ENCODE measurements around the gene LHFPL4. TPM values are rescaled to one million over a fixed set of nuclear protein-coding genes. Genes with fewer than 3 reads are reported as not detected.
"Not testable (repeated sequence)": the region's sequence is repeated elsewhere in the genome, so short reads cannot be mapped to it uniquely, and the experiment has no call there.

The LHFPL4 gene
- not detected for total RNA-seq

DNA sequence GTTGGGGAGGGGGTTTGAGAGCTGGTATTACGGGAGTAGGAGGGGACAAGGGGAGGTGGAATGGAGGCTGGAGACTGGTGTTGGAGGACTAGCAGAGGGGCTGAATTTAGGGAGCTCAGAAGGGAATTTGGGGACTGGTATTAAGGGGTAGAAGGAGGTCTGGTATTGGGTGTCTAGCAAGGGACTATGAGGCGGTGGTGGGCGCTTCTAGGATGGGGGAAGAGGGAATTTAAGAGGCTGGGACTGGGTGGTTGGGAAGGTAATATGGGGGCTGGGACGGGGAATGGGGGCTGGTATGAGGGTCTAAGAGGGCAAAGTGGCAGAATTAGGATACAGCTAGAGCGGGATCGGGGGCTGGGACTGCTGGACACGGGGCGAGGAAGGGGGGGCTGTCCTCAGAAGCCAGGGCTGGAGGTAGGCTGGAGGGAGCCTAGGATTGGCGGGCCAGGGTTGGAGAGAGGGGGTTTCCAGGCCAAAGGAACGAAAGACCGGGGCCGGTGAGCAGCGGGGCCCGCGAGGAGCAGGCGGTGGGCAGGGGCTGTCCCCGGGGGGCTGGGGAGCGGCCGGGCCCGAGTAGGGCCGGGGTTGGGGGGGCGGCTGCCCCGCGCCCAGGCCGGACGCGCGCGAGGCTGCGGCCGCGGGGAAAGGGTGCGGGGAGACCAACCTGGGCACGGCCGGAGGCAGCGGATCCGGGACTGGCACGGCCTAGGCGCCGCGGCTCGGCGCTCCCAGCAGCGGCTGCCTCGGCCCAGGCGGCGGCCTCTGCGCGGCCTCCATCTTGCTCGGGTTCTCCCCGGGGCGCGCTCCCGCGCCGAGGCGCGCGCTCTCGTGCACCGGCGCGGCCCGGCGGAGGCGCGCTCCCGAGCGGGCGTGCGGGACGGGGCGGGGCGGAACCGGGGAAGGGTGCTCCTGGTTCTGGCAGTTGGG, at the start of gene LHFPL4:
LHFPL4 (minus strand) TSS at position 802 of the 927 bp plus-strand sequence. CDS start 1,143 bp downstream, outside the sequence.
- H3K9me3 Mint-ChIP-seq: no peaks in the 10 kb centered on the region
- no peak within 1 kb of the TSS for H3K4me3 Mint-ChIP-seq
- H3K27ac Mint-ChIP-seq: no peak within 1 kb of the TSS
- DNase-seq (ENCODE audit: low spot score) (no peak), ATAC-seq (no peak)
- H3K36me3 Mint-ChIP-seq: peaks cover 6% of the 10 kb centered on the region
- peaks cover 0 to 7% of the 10 kb centered on the region in 2 donors for H3K4me1 Mint-ChIP-seq (ENCODE audit: low read depth in 2 of 2)
- H3K27me3 Mint-ChIP-seq: peaks cover 46 to 66% of the 10 kb centered on the region in 2 donors

- Mint-ChIP-seq H3K36me3 (no peaks in the 10 kb centered on the region), H3K9me3 (peaks cover 3% of the 10 kb centered on the region), H3K27ac (no peak overlapping the region), H3K27me3 (peaks cover 24% of the 10 kb centered on the region in 2 donors), H3K4me1 (ENCODE audit: low read depth in 2 of 2) (peaks cover 0 to 3% of the 10 kb centered on the region in 2 donors), H3K4me3 (no peak overlapping the region)
- no peak for ATAC-seq
- no peak for DNase-seq (ENCODE audit: low spot score)
These were observed 49.0 kb upstream of the LHFPL4 start for GRCh38 chr3:9602620-9603019.

GRCh38 chr3:9601006-9601581, 47.5 kb upstream of the LHFPL4 start:
- peaks cover 20 to 21% of the 10 kb centered on the region in 2 donors for H3K27me3 Mint-ChIP-seq
- ATAC-seq; H3K27ac Mint-ChIP-seq; H3K9me3 Mint-ChIP-seq; DNase-seq (ENCODE audit: low spot score); H3K4me1 Mint-ChIP-seq (ENCODE audit: low read depth in 2 of 2); H3K36me3 Mint-ChIP-seq; H3K4me3 Mint-ChIP-seq: not testable (repeated sequence)

- Mint-ChIP-seq H3K27ac (no peak overlapping the region), H3K36me3 (no peaks in the 10 kb centered on the region), H3K4me3 (no peak overlapping the region), H3K9me3 (no peaks in the 10 kb centered on the region), H3K4me1 (ENCODE audit: low read depth in 2 of 2) (peaks cover 0 to 3% of the 10 kb centered on the region in 2 donors), H3K27me3 (peaks cover 17 to 21% of the 10 kb centered on the region in 2 donors)
- no peak for DNase-seq (ENCODE audit: low spot score)
- ATAC-seq: no peak
These were observed 47.0 kb upstream of the LHFPL4 start for GRCh38 chr3:9600597-9600996.

GRCh38 chr3:9598783-9599387, 45.3 kb upstream of the LHFPL4 start:
- H3K27me3 Mint-ChIP-seq: peaks cover 16 to 26% of the 10 kb centered on the region in 2 donors
- DNase-seq (ENCODE audit: low spot score) (no peak), ATAC-seq (no peak)
- H3K9me3 Mint-ChIP-seq: no peaks in the 10 kb centered on the region
- H3K4me1 Mint-ChIP-seq (ENCODE audit: low read depth in 2 of 2): peaks cover 0 to 3% of the 10 kb centered on the region in 2 donors
- no peak overlapping the region for H3K27ac Mint-ChIP-seq
- H3K36me3 Mint-ChIP-seq: no peaks in the 10 kb centered on the region
- no peak overlapping the region for H3K4me3 Mint-ChIP-seq

DNA sequence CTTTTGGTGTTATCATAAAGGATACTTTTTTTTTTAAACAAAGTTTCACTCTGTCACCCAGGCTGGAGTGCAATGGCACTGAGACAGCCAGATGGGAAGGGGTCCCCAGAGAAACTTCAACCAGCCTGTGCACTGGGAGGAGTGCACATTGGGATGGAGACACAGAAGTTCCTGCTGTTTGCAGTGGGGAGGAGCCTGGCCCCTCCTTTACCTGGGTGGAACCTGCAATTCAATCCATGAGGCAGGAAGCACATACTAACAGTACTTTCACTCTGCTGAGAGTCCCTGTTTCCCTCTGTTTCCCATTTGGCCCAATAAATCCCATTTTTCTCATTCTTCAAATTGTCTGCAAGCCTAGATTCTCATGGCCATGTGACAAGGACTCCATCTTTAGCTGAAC, 42.3 kb upstream of the LHFPL4 start:
- Mint-ChIP-seq H3K27me3 (peaks cover 11 to 22% of the 10 kb centered on the region in 2 donors), H3K36me3 (no peaks in the 10 kb centered on the region), H3K4me1 (ENCODE audit: low read depth in 2 of 2) (peaks cover 0 to 3% of the 10 kb centered on the region in 2 donors), H3K9me3 (no peaks in the 10 kb centered on the region), H3K4me3 (no peak overlapping the region), H3K27ac (no peak overlapping the region)
- DNase-seq (ENCODE audit: low spot score) (no peak), ATAC-seq (no peak)

DNA sequence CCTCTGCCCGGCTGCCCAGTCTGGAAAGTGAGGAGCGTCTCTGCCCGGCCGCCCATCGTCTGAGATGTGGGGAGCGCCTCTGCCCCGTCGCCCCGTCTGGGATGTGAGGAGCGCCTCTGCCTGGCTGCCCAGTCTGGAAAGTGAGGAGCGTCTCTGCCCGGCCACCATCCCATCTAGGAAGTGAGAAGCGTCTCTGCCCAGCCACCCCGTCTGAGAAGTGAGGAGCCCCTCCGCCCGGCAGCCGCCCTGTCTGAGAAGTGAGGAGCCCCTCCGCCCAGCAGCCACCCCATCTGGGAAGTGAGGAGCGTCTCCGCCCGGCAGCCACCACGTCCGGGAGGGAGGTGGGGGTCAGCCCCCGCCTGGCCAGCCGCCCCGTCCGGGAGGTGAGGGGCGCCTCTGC, 38.2 kb upstream of the LHFPL4 start:
- H3K36me3 Mint-ChIP-seq; H3K27ac Mint-ChIP-seq; DNase-seq (ENCODE audit: low spot score); H3K4me1 Mint-ChIP-seq (ENCODE audit: low read depth in 2 of 2); H3K9me3 Mint-ChIP-seq; ATAC-seq; H3K4me3 Mint-ChIP-seq: not testable (repeated sequence)
- peaks cover 0 to 13% of the 10 kb centered on the region in 2 donors for H3K27me3 Mint-ChIP-seq

- H3K27me3 Mint-ChIP-seq: peaks cover 0 to 8% of the 10 kb centered on the region in 2 donors
- no peaks in the 10 kb centered on the region for H3K9me3 Mint-ChIP-seq
- no peaks in the 10 kb centered on the region for H3K36me3 Mint-ChIP-seq
- no peak overlapping the region for H3K27ac Mint-ChIP-seq
- DNase-seq (ENCODE audit: low spot score) (no peak), ATAC-seq (no peak)
- H3K4me1 Mint-ChIP-seq (ENCODE audit: low read depth in 2 of 2): no peaks in the 10 kb centered on the region
- no peak overlapping the region for H3K4me3 Mint-ChIP-seq
These were observed 36.7 kb upstream of the LHFPL4 start for GRCh38 chr3:9590282-9590791.

- H3K27ac Mint-ChIP-seq: no peak overlapping the region
- H3K27me3 Mint-ChIP-seq: no peaks in the 10 kb centered on the region
- ATAC-seq: no peak
- no peaks in the 10 kb centered on the region for H3K4me1 Mint-ChIP-seq (ENCODE audit: low read depth in 2 of 2)
- no peak overlapping the region for H3K4me3 Mint-ChIP-seq
- no peaks in the 10 kb centered on the region for H3K9me3 Mint-ChIP-seq
- H3K36me3 Mint-ChIP-seq: no peaks in the 10 kb centered on the region
- no peak for DNase-seq (ENCODE audit: low spot score)
These were observed 30.2 kb upstream of the LHFPL4 start for GRCh38 chr3:9583792-9584191.

DNA sequence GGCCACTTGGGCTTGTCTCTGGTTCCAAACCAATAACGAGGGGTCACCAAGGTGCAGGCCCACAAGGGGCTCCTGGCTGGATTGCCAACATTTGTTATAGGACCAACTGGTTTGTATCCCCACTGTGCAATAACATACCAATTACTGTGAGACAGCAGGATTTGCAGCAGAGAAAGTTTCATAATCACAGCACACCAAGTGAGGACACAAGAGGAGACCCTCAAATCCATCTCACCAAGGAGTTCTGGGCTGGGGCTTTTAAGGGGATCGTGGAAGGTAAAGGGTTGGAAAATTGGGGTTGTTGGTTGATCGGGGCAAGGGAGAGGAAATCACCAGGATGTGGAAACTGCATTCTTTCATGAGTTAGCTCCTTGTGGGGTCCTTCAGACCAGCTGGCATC, 29.7 kb upstream of the LHFPL4 start:
- Mint-ChIP-seq H3K36me3 (no peaks in the 10 kb centered on the region), H3K4me3 (no peak overlapping the region), H3K27ac (no peak overlapping the region), H3K27me3 (no peaks in the 10 kb centered on the region), H3K9me3 (no peaks in the 10 kb centered on the region), H3K4me1 (ENCODE audit: low read depth in 2 of 2) (no peaks in the 10 kb centered on the region)
- no peak for ATAC-seq
- DNase-seq (ENCODE audit: low spot score): no peak

- Mint-ChIP-seq H3K36me3 (no peaks in the 10 kb centered on the region), H3K4me3 (no peak overlapping the region), H3K9me3 (no peaks in the 10 kb centered on the region), H3K27ac (no peak overlapping the region), H3K27me3 (no peaks in the 10 kb centered on the region), H3K4me1 (ENCODE audit: low read depth in 2 of 2) (no peaks in the 10 kb centered on the region)
- ATAC-seq (no peak), DNase-seq (ENCODE audit: low spot score) (no peak)
These were observed 28.7 kb upstream of the LHFPL4 start for GRCh38 chr3:9582332-9582731.

DNA sequence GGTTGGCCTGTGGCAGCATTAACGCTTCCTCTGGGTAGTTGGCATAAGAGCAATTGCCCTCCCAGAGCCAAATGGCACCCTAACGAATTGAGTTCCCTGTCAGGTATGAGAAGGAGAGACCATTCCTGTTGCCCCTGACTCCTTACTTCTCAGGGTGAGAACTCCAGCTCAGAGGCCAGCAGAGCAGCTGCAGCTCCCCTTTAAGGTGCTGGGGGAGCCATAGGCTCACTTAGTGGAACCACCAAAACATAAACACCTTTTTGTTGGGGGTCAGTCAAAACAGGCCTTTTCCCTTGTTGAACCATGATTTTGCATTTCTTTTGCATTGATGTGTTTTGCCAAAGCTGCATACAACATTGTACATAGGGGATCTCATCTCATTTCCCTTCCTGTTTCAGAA, 28.1 kb upstream of the LHFPL4 start:
- no peak for ATAC-seq
- Mint-ChIP-seq H3K4me1 (ENCODE audit: low read depth in 2 of 2) (no peaks in the 10 kb centered on the region), H3K27ac (no peak overlapping the region), H3K36me3 (no peaks in the 10 kb centered on the region), H3K27me3 (no peaks in the 10 kb centered on the region), H3K9me3 (no peaks in the 10 kb centered on the region), H3K4me3 (no peak overlapping the region)
- no peak for DNase-seq (ENCODE audit: low spot score)

GRCh38 chr3:9569054-9569453, 15.4 kb upstream of the LHFPL4 start:
- peaks cover 19 to 25% of the 10 kb centered on the region in 2 donors for H3K27me3 Mint-ChIP-seq
- no peaks in the 10 kb centered on the region for H3K4me1 Mint-ChIP-seq (ENCODE audit: low read depth in 2 of 2)
- no peak for DNase-seq (ENCODE audit: low spot score)
- no peak for ATAC-seq
- H3K4me3 Mint-ChIP-seq: no peak overlapping the region
- H3K36me3 Mint-ChIP-seq: no peaks in the 10 kb centered on the region
- no peak overlapping the region for H3K27ac Mint-ChIP-seq
- H3K9me3 Mint-ChIP-seq: no peaks in the 10 kb centered on the region

DNA sequence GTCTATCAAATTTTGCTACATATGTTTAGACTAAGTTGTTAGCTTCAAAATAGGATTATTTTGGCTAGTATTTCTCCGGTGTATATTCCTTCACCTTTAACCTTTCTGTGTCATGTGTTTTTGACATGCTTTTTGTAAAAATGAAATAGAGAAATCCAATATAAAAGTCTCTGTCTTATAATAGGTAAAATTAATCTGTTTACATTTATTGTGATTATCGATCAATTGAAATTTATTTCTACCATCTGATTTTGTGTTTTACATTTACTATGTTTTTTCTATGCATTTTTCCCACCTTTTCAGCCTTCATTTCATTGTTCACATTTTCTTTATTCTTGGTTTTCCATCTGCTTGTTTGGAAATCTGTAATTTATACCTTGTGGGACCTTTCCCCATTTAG, 11.7 kb upstream of the LHFPL4 start:
- ATAC-seq: no peak
- H3K36me3 Mint-ChIP-seq: peaks cover 4% of the 10 kb centered on the region

More for the DNA sequence above, 11.7 kb upstream of the LHFPL4 start:
- Mint-ChIP-seq H3K27ac (no peak overlapping the region), H3K27me3 (peaks cover 20 to 22% of the 10 kb centered on the region in 2 donors), H3K4me1 (ENCODE audit: low read depth in 2 of 2) (no peaks in the 10 kb centered on the region), H3K9me3 (no peaks in the 10 kb centered on the region), H3K4me3 (no peak overlapping the region)
- DNase-seq (ENCODE audit: low spot score): no peak

Data from natural killer cell treated with Interleukin-12 subunit alpha and Interleukin-12 subunit beta and Interleukin-15 and Interleukin-18, amount 100 ng/mL, for 72 hours (primary cell).